Astrocyte (in vitro differentiated cells and primary cell): Measurements from ENCODE around the gene HSD11B2. TPM values are rescaled to one million over a fixed set of nuclear protein-coding genes. Genes with fewer than 3 reads are reported as not detected.

Experiments
- DNase-seq: peaks from one replicate; pipeline ENCODE4 v3.0.0-alpha.2; 2010; ENCODE audit warnings: low read depth
- FAIRE-seq: peaks from 2 replicates; lab custom pipeline; 2011; peaks lifted over from hg19 to GRCh38; lab: Jason Lieb, UNC
- H2AFZ ChIP-seq: 2 replicates; pipeline ENCODE4 v1.6.0; 2012; ENCODE audit warnings: low read depth, low read length, inconsistent platforms
- H3K27ac ChIP-seq: 2 replicates; pipeline ENCODE4 v1.5.1; 2011; ENCODE audit warnings: low read depth, low read length, inconsistent platforms
- H3K27me3 ChIP-seq: 2 replicates; pipeline ENCODE4 v1.6.0; 2011; ENCODE audit warnings: low read length, inconsistent platforms; ENCODE audit not compliant: insufficient read depth
- H3K36me3 ChIP-seq: 2 replicates; pipeline ENCODE4 v1.5.1; 2011; ENCODE audit warnings: low read length, inconsistent platforms; ENCODE audit not compliant: insufficient read depth
- H3K4me1 ChIP-seq: 2 replicates; pipeline ENCODE4 v1.5.1; 2011; ENCODE audit warnings: low read length, inconsistent platforms; ENCODE audit not compliant: insufficient read depth
- H3K4me2 ChIP-seq: 2 replicates; pipeline ENCODE4 v1.6.0; 2012; ENCODE audit warnings: low read length, inconsistent platforms
- H3K4me3 ChIP-seq: 2 replicates; pipeline ENCODE4 v1.5.1; 2011; ENCODE audit warnings: low read depth, mild to moderate bottlenecking, low read length, inconsistent platforms; ENCODE audit not compliant: insufficient read depth
- H3K79me2 ChIP-seq: 2 replicates; pipeline ENCODE4 v1.6.0; 2012; ENCODE audit warnings: mild to moderate bottlenecking, low read length, inconsistent platforms; ENCODE audit not compliant: insufficient read depth
- H3K9ac ChIP-seq: 2 replicates; pipeline ENCODE4 v1.6.0; 2012; ENCODE audit warnings: mild to moderate bottlenecking, low read length, inconsistent platforms
- H3K9me3 ChIP-seq: 2 replicates; pipeline ENCODE4 v1.5.1; 2012; ENCODE audit warnings: low read depth, mild to moderate bottlenecking, low read length, inconsistent platforms; ENCODE audit not compliant: insufficient read depth
- H4K20me1 ChIP-seq: 2 replicates; pipeline ENCODE4 v1.6.0; 2012; ENCODE audit warnings: low read length, inconsistent platforms; ENCODE audit not compliant: insufficient read depth
- H3K27ac Mint-ChIP-seq: one replicate; pipeline ENCODE4 v1.8.0; 2021; ENCODE audit warnings: mild to moderate bottlenecking, mixed read lengths; ENCODE audit not compliant: unreplicated experiment
- H3K27me3 Mint-ChIP-seq: one replicate; pipeline ENCODE4 v1.8.0; 2021; ENCODE audit warnings: low read depth, mixed read lengths; ENCODE audit not compliant: unreplicated experiment
- H3K36me3 Mint-ChIP-seq: one replicate; pipeline ENCODE4 v1.8.0; 2021; ENCODE audit warnings: low read depth, mixed read lengths; ENCODE audit not compliant: unreplicated experiment
- H3K4me1 Mint-ChIP-seq: one replicate; pipeline ENCODE4 v1.8.0; 2021; ENCODE audit warnings: low read depth, mixed read lengths; ENCODE audit not compliant: unreplicated experiment
- H3K4me3 Mint-ChIP-seq: one replicate; pipeline ENCODE4 v1.8.0; 2021; ENCODE audit warnings: mild to moderate bottlenecking, moderate library complexity, mixed read lengths; ENCODE audit not compliant: unreplicated experiment
- H3K9me3 Mint-ChIP-seq: one replicate; pipeline ENCODE4 v1.8.0; 2021; ENCODE audit warnings: mild to moderate bottlenecking, mixed read lengths; ENCODE audit not compliant: unreplicated experiment
- CTCF ChIP-seq: IDR thresholded peaks from 2 replicates; pipeline ENCODE4 v1.5.1; 2011; ENCODE audit warnings: low read depth, mild to moderate bottlenecking, inconsistent platforms, low read length, moderate library complexity; ENCODE audit not compliant: insufficient read depth
- EZH2 ChIP-seq: IDR thresholded peaks from 2 replicates; pipeline ENCODE4 v1.6.1; 2012; ENCODE audit warnings: mild to moderate bottlenecking, low read length, inconsistent platforms; ENCODE audit not compliant: insufficient read depth
- total RNA-seq: library from RNA; stranded (reverse); gene quantifications from 2 replicates; pipeline ENCODE4 v1.2.1, GENCODE V29; 2021

The HSD11B2 gene
- total RNA-seq, 1 donor from 2014 or later: not detected

GRCh38 chr16:67464565-67464964, 33.6 kb downstream of the HSD11B2 start:
- Histone ChIP-seq H3K4me3 (no peak overlapping the region), H3K4me2 (no peak overlapping the region), H2AFZ (no peak overlapping the region), H3K79me2 (peaks cover 92% of the 10 kb centered on the region), H3K27ac (no peak overlapping the region), H3K36me3 (no peaks in the 10 kb centered on the region), H3K27me3 (no peaks in the 10 kb centered on the region), H3K4me1 (peaks cover 10% of the 10 kb centered on the region), H3K9me3 (no peaks in the 10 kb centered on the region), H3K9ac (no peak overlapping the region), H4K20me1 (peaks cover 100% of the 10 kb centered on the region)
- Mint-ChIP-seq H3K27me3 (no peaks in the 10 kb centered on the region), H3K4me3 (no peak overlapping the region), H3K9me3 (no peaks in the 10 kb centered on the region), H3K27ac (no peak overlapping the region), H3K4me1 (peaks cover 7% of the 10 kb centered on the region), H3K36me3 (peaks cover 5% of the 10 kb centered on the region)
- TF ChIP-seq CTCF: no peak
- no peak for TF ChIP-seq EZH2
- no peak for DNase-seq
- FAIRE-seq: no peak

GRCh38 chr16:67466581-67466980, 35.7 kb downstream of the HSD11B2 start:
- no peak overlapping the region for H3K4me3 ChIP-seq
- no peaks in the 10 kb centered on the region for H3K9me3 ChIP-seq
- H3K4me2 ChIP-seq: no peak overlapping the region
- H3K27ac ChIP-seq: no peak overlapping the region
- H3K79me2 ChIP-seq: peaks cover 88% of the 10 kb centered on the region
- H4K20me1 ChIP-seq: peaks cover 98% of the 10 kb centered on the region
- H3K9me3 Mint-ChIP-seq: no peaks in the 10 kb centered on the region
- no peak for FAIRE-seq
- H3K36me3 Mint-ChIP-seq: peaks cover 5% of the 10 kb centered on the region
- no peak for DNase-seq
- no peaks in the 10 kb centered on the region for H3K36me3 ChIP-seq
- H2AFZ ChIP-seq: no peak overlapping the region
- no peak overlapping the region for H3K9ac ChIP-seq
- H3K27me3 Mint-ChIP-seq: no peaks in the 10 kb centered on the region
- H3K4me3 Mint-ChIP-seq: no peak overlapping the region
- H3K4me1 ChIP-seq: peaks cover 10% of the 10 kb centered on the region
- no peaks in the 10 kb centered on the region for H3K27me3 ChIP-seq
- TF ChIP-seq EZH2 (no peak), CTCF (no peak)
- no peak overlapping the region for H3K27ac Mint-ChIP-seq
- peaks cover 7% of the 10 kb centered on the region for H3K4me1 Mint-ChIP-seq

- H3K9ac ChIP-seq: no peak overlapping the region
- H3K27me3 Mint-ChIP-seq: no peaks in the 10 kb centered on the region
- H3K27ac ChIP-seq: no peak overlapping the region
- H3K4me3 ChIP-seq: no peak overlapping the region
- peaks cover 4% of the 10 kb centered on the region for H3K4me1 ChIP-seq
- H3K27me3 ChIP-seq: no peaks in the 10 kb centered on the region
- FAIRE-seq (no peak), DNase-seq (no peak)
- H3K27ac Mint-ChIP-seq: no peak overlapping the region
- peaks cover 5% of the 10 kb centered on the region for H3K36me3 Mint-ChIP-seq
- no peaks in the 10 kb centered on the region for H3K9me3 ChIP-seq
- no peak overlapping the region for H3K4me2 ChIP-seq
- H3K4me1 Mint-ChIP-seq: peaks cover 8% of the 10 kb centered on the region
- no peak for TF ChIP-seq EZH2
- TF ChIP-seq CTCF: no peak
- H4K20me1 ChIP-seq: peaks cover 93% of the 10 kb centered on the region
- H2AFZ ChIP-seq: no peak overlapping the region
- no peaks in the 10 kb centered on the region for H3K9me3 Mint-ChIP-seq
- H3K36me3 ChIP-seq: no peaks in the 10 kb centered on the region
- H3K4me3 Mint-ChIP-seq: no peak overlapping the region
- H3K79me2 ChIP-seq: peaks cover 85% of the 10 kb centered on the region
These were observed 37.8 kb downstream of the HSD11B2 start for GRCh38 chr16:67468731-67469130.
